ENCODE results near the gene RACGAP1.

DNA sequence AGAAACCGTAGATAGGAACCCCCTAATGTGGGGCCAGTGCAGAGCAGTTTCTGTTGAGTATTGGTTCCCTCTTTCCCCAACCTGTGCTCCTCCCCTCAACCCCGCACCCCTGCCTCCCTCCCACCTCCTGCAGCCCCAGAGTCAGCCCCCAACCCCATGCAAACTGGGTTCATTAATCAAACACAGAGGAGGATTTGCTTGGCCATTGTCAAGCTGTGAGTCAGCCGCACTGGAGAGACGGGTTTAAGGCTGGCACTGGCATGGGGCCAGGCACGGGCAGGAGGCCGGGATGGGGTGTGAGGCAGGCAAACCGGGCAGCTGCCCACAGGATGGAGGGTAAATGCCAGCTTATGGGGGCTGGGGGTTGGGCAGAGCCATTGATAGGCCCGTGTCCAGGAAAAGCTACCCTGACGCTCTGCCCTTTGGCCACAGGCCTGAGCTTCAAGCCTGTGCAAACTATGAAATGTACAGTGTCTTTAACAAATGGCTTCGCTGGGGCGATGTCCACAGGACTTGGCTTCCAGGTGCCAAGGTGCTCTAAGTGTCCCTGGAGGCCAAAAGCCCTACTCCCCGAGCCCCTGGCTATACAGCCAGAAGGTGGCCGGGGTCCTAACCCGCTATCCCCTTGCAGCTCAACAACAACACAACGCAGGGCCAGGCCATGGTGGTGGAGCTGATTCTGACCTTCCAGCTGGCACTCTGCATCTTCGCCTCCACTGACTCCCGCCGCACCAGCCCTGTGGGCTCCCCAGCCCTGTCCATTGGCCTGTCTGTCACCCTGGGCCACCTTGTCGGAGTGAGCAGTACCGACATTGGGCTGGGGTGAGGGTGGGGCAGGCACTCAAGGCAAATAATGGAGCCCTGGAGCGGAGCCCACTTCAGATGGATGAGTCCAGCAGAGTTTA is 62.2 kb downstream of the RACGAP1 start:
- TF ChIP-seq, protein P1, sequence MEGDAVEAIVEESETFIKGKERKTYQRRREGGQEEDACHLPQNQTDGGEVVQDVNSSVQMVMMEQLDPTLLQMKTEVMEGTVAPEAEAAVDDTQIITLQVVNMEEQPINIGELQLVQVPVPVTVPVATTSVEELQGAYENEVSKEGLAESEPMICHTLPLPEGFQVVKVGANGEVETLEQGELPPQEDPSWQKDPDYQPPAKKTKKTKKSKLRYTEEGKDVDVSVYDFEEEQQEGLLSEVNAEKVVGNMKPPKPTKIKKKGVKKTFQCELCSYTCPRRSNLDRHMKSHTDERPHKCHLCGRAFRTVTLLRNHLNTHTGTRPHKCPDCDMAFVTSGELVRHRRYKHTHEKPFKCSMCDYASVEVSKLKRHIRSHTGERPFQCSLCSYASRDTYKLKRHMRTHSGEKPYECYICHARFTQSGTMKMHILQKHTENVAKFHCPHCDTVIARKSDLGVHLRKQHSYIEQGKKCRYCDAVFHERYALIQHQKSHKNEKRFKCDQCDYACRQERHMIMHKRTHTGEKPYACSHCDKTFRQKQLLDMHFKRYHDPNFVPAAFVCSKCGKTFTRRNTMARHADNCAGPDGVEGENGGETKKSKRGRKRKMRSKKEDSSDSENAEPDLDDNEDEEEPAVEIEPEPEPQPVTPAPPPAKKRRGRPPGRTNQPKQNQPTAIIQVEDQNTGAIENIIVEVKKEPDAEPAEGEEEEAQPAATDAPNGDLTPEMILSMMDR (IDR thresholded peaks at IDR 0.05): no peak
- TF ChIP-seq POLR2A (IDR thresholded peaks at IDR 0.05): no peak
